NCI-H524 treated with DMSO at 0.1 percent for 48 hours (cell line): Measurements from ENCODE around the gene WDR89.
"Not testable (repeated sequence)": the region's sequence is repeated elsewhere in the genome, so short reads cannot be mapped to it uniquely, and the experiment has no call there.

Experiments
- DNase-seq: peaks from one replicate; lab custom pipeline; 2025; lab: John Stamatoyannopoulos, UW

Gene WDR89

GRCh38 chr14:63652406-63652805, 10.7 kb upstream of the WDR89 start:
- no peak for DNase-seq

- DNase-seq, result no peak
Measured at GRCh38 chr14:63650256-63650952, 8.7 kb upstream of the WDR89 start.

GRCh38 chr14:63647696-63648410, 6.2 kb upstream of the WDR89 start:
- DNase-seq, result no peak

GRCh38 chr14:63644741-63645140, 3.1 kb upstream of the WDR89 start:
- no peak for DNase-seq

GRCh38 chr14:63642656-63643382, 1.1 kb upstream of the WDR89 start:
- no peak for DNase-seq

- peak; percentile 97 for DNase-seq
Measured at GRCh38 chr14:63642229-63642611, 549 bp upstream of the WDR89 start.

- no peak for DNase-seq
Measured at GRCh38 chr14:63638493-63638892, 3.2 kb downstream of the WDR89 start.

GRCh38 chr14:63636094-63636635, 5.5 kb downstream of the WDR89 start:
- not testable (repeated sequence) for DNase-seq

- DNase-seq, result no peak
Measured at GRCh38 chr14:63633801-63634200, 7.9 kb downstream of the WDR89 start.

- peak; percentile 43 for DNase-seq
Measured at GRCh38 chr14:63632932-63633514, 8.6 kb downstream of the WDR89 start.

GRCh38 chr14:63624701-63625100, 17.0 kb downstream of the WDR89 start:
- no peak for DNase-seq

GRCh38 chr14:63624203-63624602, 17.5 kb downstream of the WDR89 start:
- no peak for DNase-seq

- not testable (repeated sequence) for DNase-seq
Measured at GRCh38 chr14:63621975-63622374, 19.7 kb downstream of the WDR89 start.

- DNase-seq, result no peak
Measured at GRCh38 chr14:63616015-63616414, 25.7 kb downstream of the WDR89 start.

- no peak for DNase-seq
Measured at GRCh38 chr14:63614679-63615363, 26.9 kb downstream of the WDR89 start.

- DNase-seq, result no peak
Measured at GRCh38 chr14:63611078-63611477, 30.6 kb downstream of the WDR89 start.

- DNase-seq, result no peak
Measured at GRCh38 chr14:63605041-63605532, 36.6 kb downstream of the WDR89 start.

GRCh38 chr14:63604626-63605025, 37.0 kb downstream of the WDR89 start:
- no peak for DNase-seq

- DNase-seq, result no peak
Measured at GRCh38 chr14:63603749-63604277, 37.9 kb downstream of the WDR89 start.

- no peak for DNase-seq
Measured at GRCh38 chr14:63598807-63599206, 42.9 kb downstream of the WDR89 start.

- no peak for DNase-seq
Measured at GRCh38 chr14:63596998-63597658, 44.5 kb downstream of the WDR89 start.
